ENCODE results near the gene PROX1. TPM values are rescaled to one million over a fixed set of nuclear protein-coding genes. Genes with fewer than 3 reads are reported as not detected.

The PROX1 gene
- total RNA-seq, 2 experiments from 2014 or later = 0.09 TPM; not detected in 1

GRCh38 chr1:214031267-214031650, 43.5 kb downstream of the PROX1 start:
- ATAC-seq = no peak
- ChIA-PET CTCF (no interaction called here), POLR2A (no interaction called here)
- H3K36me3 Mint-ChIP-seq (ENCODE audit: low read depth) = no peaks in the 10 kb centered on the region
- intact Hi-C loops (cut with micrococcal nuclease) = no loop called here
- DNase-seq = no peak
- no peaks in the 10 kb centered on the region for H3K9me3 Mint-ChIP-seq
- H3K4me1 Mint-ChIP-seq (ENCODE audit: low read depth) = no peaks in the 10 kb centered on the region
- peaks cover 21% of the 10 kb centered on the region for H3K27me3 Mint-ChIP-seq
- H3K4me3 Mint-ChIP-seq = no peak overlapping the region
- TF ChIP-seq, protein P1, sequence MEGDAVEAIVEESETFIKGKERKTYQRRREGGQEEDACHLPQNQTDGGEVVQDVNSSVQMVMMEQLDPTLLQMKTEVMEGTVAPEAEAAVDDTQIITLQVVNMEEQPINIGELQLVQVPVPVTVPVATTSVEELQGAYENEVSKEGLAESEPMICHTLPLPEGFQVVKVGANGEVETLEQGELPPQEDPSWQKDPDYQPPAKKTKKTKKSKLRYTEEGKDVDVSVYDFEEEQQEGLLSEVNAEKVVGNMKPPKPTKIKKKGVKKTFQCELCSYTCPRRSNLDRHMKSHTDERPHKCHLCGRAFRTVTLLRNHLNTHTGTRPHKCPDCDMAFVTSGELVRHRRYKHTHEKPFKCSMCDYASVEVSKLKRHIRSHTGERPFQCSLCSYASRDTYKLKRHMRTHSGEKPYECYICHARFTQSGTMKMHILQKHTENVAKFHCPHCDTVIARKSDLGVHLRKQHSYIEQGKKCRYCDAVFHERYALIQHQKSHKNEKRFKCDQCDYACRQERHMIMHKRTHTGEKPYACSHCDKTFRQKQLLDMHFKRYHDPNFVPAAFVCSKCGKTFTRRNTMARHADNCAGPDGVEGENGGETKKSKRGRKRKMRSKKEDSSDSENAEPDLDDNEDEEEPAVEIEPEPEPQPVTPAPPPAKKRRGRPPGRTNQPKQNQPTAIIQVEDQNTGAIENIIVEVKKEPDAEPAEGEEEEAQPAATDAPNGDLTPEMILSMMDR (IDR thresholded peaks at IDR 0.05) = no peak
- no peak overlapping the region for H3K27ac Mint-ChIP-seq

- Mint-ChIP-seq H3K4me1 (ENCODE audit: low read depth) (no peaks in the 10 kb centered on the region), H3K4me3 (no peak overlapping the region), H3K36me3 (ENCODE audit: low read depth) (no peaks in the 10 kb centered on the region), H3K9me3 (no peaks in the 10 kb centered on the region), H3K27ac (no peak overlapping the region), H3K27me3 (peaks cover 3% of the 10 kb centered on the region)
- DNase-seq = no peak
- TF ChIP-seq, protein P1 (IDR thresholded peaks at IDR 0.05) = no peak
- no peak for ATAC-seq
- POLR2A ChIA-PET = no interaction called here
- CTCF ChIA-PET = no interaction called here
- intact Hi-C loops (cut with micrococcal nuclease) = no loop called here
Observed at GRCh38 chr1:214037468-214037867, 49.7 kb downstream of the PROX1 start.

GRCh38 chr1:214039394-214040018, 51.7 kb downstream of the PROX1 start:
- POLR2A ChIA-PET = no interaction called here
- intact Hi-C loops (cut with micrococcal nuclease) = no loop called here
- H3K9me3 Mint-ChIP-seq = no peaks in the 10 kb centered on the region
- CTCF ChIA-PET = no interaction called here
- ATAC-seq (no peak), DNase-seq (no peak)
- H3K4me3 Mint-ChIP-seq = no peak overlapping the region
- TF ChIP-seq, protein P1 (IDR thresholded peaks at IDR 0.05) = no peak
- H3K4me1 Mint-ChIP-seq (ENCODE audit: low read depth) = no peaks in the 10 kb centered on the region
- H3K36me3 Mint-ChIP-seq (ENCODE audit: low read depth) = no peaks in the 10 kb centered on the region
- no peak overlapping the region for H3K27ac Mint-ChIP-seq
- no peaks in the 10 kb centered on the region for H3K27me3 Mint-ChIP-seq

GRCh38 chr1:214043167-214043566, 55.4 kb downstream of the PROX1 start:
- H3K4me3 Mint-ChIP-seq = no peak overlapping the region
- no peaks in the 10 kb centered on the region for H3K27me3 Mint-ChIP-seq
- ATAC-seq (no peak), DNase-seq (no peak)
- H3K27ac Mint-ChIP-seq = no peak overlapping the region
- TF ChIP-seq, protein P1 (IDR thresholded peaks at IDR 0.05) = no peak
- H3K9me3 Mint-ChIP-seq = no peaks in the 10 kb centered on the region
- ChIA-PET CTCF (no interaction called here), POLR2A (no interaction called here)
- no peaks in the 10 kb centered on the region for H3K36me3 Mint-ChIP-seq (ENCODE audit: low read depth)
- intact Hi-C loops (cut with micrococcal nuclease) = no loop called here
- H3K4me1 Mint-ChIP-seq (ENCODE audit: low read depth) = no peaks in the 10 kb centered on the region

DNA sequence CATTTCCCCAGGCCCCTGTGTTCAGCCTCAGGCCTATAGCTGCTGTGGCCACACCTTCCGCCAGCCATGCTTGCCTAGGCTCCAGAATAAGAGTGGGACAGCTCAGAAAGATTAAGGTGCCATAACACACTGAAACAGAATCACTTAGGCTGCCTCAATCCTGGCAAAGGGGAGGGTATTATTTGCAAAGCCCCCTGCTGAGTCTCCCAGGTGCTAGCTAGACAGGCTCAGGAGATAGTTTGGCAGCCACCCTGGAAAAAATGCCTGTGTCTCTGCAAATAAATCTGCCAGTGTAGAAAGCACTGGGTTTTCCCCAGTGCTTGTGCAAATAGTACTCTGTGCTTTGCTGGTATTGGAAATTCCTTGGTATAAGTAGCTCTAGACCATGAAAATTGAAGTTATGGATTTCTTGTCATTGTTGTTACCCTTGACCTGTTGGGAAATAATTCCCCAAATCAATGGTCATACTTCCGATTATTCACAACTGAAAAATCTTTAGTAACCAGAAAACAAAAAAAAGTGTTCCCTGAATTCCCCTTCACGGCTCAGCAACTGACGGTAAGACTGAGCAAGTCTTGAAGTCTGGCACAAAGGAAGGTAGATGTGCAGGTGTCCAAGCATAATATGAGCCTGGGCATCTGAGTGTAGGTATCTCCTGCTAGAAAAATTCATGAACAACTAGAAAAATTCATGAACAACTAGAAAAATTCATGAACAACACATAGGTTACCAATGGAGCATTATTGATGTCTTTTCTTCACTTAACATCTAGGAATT, 56.9 kb downstream of the PROX1 start:
- no peaks in the 10 kb centered on the region for H3K4me1 Mint-ChIP-seq (ENCODE audit: low read depth)
- intact Hi-C loops (cut with micrococcal nuclease) = no loop called here
- no peak overlapping the region for H3K4me3 Mint-ChIP-seq
- DNase-seq (no peak), ATAC-seq (no peak)
- TF ChIP-seq, protein P1 (IDR thresholded peaks at IDR 0.05) = no peak
- ChIA-PET POLR2A (no interaction called here), CTCF (no interaction called here)
- peaks cover 2% of the 10 kb centered on the region for H3K27me3 Mint-ChIP-seq
- H3K9me3 Mint-ChIP-seq = peaks cover 3% of the 10 kb centered on the region
- H3K27ac Mint-ChIP-seq = no peak overlapping the region
- no peaks in the 10 kb centered on the region for H3K36me3 Mint-ChIP-seq (ENCODE audit: low read depth)
